Fibroblast of upper back skin (primary cell): Measurements from ENCODE around the gene ALDH4A1.
A peak's percentile ranks its signal among the peaks of the same experiment; 100 is the strongest.

Experiments used
- DNase-seq: peaks from one replicate; pipeline ENCODE4 v3.0.0-alpha.2; 2013

Gene ALDH4A1

DNA sequence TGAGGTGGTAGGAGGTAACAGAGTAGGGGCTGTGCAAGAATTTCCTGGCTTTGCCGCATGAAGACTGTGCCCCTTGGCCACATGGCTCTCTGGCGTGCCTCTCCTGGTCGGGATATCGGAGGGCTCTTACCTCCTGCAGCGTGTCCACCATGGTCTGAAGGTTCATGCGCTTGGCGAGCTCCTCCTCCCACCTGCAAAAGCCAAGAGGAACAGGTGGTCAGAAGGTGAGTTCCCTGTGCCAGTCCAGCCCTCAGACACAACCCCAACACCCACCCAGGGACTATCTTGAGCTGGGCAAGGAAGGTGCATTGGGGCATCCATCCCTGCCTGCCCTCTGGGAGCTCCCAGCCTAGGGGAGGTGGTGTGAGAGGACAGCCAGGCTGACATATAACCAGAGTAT lies 18.6 kb upstream of the ALDH4A1 start:
- no peak for DNase-seq

DNA sequence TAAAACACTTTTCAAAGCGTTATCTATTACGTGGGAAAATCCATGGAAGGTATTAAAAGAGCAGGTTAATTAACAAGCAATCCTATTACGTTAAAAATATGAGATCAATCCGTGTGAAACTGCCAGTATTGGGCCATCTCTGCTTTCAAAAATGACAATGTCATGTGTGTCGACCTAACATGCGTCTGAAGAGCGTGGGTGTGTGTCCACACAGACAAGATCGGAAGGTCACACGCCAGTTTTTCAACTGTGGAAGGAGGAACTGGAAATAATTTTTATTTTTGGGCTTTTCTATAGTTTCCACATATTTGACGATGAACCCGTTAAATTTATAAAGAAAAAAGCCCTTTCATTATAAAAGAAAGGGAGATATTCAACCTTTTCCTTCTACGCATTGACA lies 17.6 kb upstream of the ALDH4A1 start:
- DNase-seq = no peak

DNA sequence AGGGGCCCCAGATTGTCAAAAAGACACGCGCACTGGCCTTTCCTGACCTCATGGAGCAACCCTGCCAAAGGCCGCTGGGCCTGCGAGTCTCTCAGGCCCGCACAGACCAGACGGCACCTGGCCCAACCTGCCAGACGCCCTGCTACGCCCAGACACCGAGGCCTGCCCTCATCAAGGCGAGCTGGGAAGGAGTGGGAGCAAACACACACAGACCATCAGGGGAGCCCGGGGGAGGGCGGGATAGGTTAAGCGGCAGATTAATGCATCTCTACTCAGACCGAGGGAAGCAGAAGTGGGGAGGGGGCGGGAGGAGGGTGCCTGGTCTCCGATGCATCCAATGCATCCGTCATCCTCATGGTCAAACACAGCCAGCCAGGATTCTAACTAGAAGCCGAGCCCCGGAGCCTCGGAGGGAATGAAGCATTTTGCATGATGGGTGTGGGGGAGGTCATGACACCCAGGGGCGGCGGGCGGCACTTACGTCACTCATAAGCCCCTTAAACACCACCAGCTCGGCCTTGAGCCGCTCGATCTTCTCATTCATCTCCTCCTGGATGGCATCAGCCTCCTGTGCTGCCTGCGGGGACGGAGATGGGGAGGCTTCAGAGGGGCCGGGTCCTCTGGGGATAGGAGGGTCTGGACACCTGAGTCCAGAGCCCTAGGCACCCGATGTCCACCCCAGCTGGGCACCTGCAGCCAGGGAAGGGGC lies 17.0 kb upstream of the ALDH4A1 start:
- no peak for DNase-seq

DNA sequence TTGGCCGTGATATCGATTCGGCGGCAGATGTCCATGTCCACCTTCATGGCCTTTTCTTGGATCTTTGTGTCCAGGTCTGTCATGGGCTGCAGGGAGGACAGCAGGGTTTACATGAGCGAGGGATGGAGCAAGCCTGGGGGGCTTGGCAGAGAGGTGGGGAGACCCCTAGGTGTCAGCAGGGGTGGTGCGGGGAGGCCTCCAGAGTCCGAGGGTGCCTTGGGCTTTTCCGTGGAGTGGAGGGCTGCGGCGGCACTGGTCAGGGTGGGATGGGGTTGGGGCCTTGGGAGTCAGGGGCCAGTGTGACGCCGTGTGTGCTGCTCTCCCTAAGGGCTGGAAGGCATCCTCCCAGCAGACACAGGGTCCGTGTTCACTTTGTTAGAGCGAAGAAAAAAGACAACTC lies 16.1 kb upstream of the ALDH4A1 start:
- DNase-seq = no peak

DNA sequence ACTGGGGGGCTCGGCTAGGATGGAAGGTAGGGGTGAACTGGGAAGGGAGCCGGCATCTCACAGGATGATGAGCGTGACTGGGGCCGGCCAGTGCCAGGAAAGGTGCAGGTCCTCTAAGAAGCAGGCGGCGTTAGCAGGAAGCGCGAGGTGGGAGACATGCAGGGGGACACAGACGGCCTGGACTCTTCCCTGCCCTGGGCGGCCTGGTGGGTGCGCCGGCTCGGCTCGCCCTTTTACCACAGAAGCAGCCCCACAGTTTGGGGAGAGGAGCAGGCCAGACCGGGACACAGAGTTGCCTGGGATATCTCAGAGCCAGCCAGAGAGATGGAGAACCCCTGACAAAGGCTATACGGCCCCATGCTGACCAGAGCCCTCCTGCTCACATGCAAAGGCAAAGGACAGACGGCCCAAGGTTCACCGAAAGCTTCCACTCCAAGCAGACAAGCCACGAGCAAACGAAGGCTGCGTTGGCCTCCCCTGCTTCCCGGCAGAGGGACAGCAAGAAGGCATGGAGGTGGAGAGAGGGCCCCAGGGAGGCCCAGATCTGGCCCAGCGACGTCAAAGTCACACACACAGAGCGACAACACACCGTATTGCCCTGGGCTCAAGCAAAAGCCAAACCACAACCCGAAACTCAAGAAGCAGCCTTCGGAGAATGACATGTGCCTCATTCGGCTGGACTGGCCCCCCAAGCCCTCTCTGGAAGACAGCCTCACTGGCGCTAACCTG lies 14.9 kb upstream of the ALDH4A1 start:
- no peak for DNase-seq

DNA sequence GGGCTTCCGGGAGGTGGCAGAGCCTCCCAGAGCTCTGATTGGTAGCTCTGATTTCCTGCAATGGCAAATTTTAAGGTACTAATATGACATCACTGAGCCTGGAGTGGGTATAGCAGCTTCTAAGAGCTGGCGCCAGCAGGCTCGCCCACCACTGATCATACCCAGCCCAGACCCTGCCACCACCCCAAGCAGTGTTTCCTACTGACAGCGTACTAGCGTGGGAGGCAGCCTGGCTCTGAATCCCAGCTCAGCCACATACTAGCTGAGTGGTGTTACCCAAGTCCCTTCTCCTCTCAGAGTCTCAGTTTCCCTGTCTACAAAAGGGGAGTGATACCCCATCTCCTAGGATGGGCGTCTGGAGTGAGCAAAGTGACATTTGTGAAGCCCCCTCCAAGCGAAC lies 13.0 kb upstream of the ALDH4A1 start:
- DNase-seq = no peak

DNA sequence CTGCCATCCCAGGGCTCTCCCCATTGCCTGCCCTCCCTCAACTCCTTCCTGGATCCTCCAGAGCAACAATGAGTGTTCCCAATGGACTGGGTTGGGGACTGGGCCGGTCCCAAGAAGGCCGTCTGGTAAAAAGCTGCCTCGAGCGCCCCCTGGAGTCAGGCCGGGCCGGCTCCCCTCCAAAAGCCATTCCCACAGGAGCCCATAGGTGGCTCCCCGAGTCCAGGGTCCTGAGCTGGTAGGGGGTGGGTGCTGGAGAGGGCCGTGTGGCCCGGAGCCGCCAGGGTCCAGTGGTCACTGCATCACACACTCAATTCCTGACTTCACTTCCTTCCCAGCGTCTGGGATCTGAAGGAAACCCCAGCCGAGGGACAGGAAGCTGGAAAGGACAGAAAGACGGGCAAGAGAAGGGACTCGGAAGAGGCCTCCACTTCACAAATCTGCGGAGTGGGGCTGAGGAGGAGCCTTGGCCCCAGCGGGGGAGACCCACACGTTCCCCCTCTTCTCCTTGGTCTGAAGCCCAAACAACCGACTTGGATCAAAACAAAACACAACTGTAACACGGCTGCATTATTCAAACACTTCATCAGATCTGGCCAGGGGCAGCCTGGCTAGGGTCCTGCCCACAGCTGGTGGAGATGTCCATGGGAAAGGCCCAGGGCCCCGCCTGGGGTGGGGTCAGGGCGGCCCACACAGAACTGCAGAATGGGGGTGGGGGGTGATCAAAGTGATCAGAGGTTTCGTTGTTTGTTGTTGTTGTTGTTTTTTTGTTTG lies 10.9 kb upstream of the ALDH4A1 start:
- DNase-seq = peak; percentile 77

DNA sequence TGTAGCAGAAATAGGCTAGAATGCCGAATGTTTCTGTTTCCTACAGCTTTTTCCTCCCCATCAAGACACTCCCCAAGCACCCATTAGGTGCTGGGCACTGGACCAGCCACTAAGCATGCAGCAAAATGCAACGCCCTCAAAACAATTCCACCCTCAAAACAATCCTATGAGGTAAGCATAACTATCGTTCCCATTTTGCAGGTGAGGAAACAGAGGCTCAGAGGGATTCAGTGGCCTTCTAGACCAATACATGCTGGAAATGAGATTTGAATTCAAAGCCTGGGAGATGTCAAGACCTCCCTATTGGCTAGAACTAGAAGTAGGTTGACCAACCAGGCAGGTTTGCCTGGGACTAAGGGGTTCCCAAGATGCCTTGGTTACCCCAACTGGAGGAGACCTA lies 10.2 kb upstream of the ALDH4A1 start:
- DNase-seq = no peak

DNA sequence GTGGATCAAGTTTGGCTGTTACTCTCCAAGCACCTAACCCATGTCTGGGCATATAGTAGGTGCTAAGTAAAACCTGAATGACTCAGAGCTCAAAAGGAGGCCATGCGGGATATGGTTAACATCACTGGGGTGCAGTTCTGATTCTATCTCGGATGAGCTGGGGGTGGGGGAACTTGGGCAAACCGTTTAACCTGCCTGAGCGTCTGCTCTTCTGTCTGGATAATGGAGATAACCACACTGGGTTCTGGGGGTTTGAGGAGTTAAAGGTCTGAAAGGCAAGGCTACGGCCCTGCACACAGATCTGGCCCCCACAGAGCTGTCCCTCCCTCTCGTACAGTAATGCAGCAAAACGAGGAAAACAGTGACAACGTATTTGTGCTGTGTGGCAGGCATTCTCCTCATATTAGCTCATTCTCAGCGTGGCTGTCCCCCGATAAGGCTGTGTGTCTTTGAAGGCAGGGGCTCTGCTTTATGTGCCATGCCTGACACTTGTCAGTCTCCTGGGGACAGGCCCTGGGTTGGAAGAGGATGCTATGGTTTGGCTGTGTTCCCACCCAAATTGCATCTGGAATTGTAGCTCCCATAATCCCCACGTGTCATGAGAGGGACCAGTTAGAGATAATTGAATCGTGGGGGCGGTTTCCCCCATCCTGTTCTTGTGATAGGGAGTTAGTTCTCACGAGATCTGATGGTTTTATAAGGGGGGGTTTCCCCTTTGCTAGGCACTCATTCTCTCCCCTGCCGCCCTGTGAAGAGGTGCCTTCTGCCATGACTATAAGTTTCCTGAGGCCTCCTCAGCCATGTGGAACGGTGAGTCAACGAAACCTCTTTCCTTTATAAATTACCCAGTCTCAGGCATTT lies 6.8 kb upstream of the ALDH4A1 start:
- no peak for DNase-seq

DNA sequence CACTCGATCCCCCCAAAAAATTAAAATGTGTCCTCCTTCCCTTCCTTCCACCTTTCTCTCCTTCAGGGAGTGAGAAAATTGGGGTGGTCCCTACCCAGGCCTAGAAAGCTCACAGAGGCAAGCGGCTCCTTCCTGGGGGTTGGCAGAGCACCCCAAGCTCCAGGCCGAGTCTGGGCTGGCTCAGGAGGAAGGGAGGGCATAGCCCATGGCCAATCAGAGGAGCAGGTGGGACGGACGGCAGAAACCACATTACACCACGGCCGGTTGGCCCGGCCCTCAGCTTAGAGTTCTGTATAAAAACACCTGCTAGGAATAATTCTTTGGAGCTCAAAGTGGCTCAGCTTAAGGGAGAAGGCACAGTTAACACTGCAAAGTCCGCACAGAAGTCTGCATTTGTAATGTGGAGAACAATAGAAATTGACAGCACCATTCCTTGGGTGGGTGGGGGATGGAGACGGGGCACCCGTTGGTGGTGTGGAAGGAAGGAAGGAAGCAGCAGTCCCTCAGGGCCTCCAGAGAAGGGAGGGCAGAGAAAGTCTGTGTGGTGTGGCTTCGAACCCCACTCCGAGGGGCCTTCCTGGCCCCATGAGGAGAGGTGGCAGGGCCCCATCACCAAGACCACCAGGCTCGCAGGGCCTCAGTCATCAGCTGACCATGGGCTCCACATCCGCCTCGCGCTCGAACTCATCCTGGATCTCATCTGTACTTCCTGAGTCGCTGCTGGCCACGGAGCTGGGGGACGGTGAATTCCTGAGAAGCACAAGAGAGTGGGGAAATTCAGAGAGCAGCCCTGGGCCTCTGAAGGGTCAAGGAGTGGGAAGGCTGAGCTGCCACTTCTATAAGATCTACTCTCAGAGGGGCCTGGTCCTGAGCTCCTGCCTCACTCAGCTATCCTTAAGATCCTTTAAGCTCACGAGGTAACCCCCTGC lies 5.8 kb upstream of the ALDH4A1 start:
- DNase-seq = no peak

DNA sequence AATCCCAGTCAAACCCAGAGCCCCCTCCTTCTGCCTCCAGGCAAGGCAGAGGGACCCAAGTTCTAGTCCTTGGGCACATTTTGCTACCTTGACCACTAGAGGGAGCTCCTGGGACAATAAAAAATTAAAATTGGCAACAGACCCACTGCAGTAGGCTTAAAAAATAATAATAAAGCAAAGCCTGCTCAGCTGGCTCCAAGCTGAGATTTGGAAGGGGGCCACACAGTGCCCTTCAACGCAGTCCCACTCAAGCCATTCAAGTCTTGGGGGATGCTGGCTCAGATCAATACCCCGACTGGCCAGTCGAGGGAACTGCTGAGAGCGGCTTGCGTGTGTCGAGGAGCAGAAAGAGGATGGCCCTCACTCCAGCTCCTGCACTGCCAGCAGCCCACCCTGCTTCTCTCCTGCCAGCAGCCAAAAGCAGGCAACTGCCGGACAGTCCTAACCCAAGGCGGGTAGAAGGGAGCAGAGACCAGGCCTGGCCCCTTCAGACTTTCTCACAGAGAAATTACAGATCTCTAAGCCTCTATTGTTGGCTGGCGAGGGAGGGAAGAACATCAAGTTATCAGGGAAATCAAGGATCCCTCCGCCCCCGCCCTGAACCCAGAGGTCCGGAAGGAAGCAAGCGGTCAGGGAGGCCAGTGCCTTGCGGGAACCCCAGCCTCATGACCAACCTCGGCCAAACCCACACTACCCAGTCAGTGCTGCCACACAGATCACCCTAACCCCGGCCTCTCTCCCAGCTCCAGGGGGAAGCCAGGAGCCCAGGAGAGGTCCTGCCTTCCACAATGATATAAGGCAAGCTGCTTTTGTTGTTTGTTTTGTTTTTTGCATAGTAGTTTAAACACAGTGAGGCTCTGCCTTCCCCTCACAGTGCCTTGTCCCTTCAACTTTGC lies 4.9 kb upstream of the ALDH4A1 start:
- DNase-seq = peak; percentile 67

DNA sequence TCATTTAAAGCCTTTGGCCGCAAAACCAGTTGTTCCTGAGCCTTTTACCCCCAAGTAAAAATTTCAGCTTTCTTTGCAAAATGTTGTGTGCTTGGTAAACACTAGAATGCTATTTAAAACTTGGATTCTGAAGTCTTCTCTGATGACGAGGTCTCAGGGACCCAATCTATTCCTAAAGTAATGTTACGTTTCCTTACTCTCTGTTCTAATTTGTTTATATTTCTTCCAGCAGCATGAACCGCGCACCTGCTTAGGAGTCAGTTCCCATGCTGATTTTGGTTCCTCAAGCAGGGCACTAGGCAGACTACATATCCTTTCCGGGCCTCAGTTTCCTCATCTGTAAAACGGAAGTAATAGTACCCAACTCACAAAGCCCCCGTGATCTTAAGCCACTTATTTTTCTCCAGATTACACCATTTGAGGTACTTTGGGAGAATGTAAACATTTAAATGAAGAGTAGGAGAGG lies 969 bp upstream of the ALDH4A1 start:
- DNase-seq = no peak

DNA sequence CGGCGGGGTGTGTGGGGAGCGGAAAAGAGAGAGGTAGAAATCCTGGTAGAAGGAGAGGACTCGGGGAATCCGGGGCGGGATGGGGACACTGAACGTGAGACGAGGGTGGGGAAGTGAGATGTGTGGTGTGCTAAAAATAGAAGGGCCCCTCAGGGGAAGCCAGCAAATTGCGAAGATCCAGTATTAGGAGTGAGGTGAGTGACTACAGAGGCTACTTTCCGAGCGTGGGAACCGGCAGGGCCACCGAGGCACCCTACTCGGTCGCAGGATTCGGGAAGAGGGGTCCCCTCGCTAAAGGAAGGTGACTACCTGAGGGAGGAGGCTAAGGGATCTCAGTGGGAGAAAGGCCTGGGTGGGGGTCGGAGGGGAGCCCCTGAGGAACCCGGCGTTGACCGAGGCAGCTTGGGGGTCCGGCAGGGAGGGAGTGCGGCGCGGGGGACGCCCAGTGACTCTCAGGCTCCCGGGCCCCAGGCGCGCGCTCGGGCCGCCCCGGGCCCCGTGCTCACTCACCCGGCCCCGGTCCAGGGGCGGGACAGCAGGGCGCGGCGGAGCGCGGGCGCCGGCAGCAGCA lies 318 bp downstream of the ALDH4A1 start:
- no peak for DNase-seq

DNA sequence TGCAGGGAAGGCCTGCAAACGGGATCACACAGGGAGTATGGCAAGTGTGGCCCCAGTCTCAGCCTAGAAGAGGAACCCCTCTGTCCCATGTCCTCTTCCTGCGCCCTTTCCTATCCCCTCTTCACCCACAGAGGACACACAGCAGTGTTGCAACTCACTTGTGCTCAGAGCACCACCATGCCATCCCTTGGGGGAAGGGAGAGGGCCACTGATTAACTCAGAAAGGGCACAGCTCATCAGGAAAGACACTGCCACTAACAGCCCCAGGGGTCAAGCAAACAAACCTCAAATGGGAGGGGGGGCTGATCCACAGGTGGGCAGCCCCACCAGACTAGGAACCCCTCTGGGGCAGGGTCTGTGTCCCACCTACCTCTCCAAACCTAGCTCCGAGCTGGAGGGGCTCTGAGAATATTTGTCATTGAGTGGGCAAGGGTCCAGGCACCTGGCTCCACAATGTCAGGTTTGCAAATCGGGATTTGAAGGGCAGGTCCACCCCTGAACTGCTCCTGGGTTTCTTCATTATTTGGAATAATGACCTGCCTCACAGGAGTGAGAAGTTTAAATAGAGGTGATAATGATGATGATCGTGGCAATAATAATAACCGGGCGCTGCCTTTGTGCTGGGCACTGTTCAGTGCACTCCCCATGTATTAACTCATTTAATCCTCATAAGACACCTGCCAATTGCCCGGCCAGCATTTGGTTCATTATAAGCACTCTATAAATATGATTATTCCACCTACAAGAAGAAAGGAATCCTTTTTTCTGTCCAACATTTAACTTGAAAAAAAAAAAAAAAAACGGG lies 1.0 kb downstream of the ALDH4A1 start:
- no peak for DNase-seq

DNA sequence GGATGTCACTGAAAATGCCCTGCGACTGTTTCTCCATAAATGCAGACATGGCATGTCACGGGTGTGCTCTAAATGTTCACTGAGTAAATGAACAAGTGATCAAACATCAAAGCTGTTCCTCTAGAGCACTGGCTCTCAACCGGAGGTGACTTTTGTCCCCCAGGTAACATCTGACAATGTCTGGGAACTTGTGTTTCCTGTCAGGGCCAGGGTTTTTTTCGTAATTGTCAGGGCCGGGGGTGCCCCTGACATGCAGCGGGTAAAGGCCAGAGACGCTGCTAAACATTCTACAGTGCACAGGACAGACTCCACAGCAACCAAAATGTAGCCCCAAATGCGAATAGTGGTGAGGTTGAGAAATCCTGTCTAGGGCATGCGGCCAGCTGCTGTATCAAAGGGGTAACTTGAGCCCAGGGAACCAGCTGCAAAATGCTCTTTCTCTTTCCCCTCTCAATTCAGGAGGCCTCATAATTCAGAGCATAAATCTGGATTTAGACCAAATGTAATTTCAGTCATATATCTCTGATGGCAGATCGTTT lies 2.0 kb downstream of the ALDH4A1 start:
- DNase-seq = no peak

DNA sequence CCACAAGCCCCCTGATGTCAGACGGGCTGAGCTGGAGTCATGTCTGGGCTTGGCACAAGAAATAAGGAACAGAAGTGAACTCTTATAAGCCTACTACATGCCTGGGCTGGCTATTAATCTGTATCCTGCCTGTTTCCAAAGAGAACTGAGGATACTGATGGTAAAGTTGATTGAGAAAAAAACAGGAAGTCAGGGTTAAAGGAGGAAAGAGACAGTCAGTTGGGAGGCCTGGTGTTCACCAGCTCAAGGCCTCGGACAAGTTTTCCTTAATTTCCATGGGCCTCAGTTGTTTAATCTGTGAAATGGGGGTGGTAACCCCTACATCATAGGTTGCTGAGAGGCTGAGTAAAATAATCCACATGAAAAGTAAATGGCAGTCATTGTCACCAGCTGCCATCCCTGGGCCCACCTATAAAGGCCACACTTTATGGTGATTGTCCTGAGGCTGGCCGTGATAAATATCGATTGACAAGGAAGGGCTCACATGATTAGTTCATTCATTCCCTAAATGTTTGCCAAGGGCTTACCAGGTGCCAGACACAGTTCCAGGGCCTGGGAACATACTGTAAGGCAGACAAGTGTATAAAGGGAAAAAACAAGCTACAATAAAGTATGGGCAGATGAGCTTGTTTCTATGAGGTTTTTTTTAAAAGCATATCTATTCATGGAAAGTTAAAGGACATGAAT lies 2.8 kb downstream of the ALDH4A1 start:
- no peak for DNase-seq

DNA sequence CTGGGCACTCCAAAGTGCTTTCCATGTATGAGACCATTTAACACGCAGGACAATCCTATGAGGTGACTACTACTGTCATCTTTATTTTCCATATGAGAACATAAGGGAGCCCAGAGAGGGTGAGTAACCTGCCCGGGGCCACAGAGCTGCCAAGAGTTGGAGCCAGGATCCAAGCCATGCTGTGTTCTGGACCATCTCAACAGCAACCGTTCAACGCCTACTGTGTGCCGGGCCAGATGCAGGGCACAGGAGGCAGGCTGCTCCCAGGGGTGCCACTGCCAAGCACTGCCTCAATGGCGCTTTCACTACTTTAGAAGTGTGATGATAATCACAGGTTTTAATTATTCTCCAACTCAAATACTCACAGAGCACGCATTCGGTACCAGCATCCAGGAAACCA lies 3.8 kb downstream of the ALDH4A1 start:
- no peak for DNase-seq

DNA sequence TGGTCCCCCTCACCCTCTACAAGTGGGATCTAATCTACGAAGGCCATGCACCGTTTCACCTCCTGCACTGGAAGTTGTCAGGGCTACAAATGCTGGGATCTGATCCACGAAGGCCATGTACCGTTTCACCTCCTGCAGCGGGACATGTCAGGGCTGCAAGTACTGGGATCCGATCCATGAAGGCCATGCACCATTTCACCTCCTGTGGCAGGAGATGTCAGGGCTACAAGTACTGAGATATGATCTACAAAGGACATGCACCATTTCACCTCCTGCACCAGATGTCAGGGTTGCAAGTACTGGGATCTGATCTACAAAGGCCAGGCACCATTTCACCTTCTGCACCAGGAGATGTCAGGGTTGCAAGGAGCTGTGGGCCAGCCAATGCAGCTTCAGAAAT lies 7.0 kb downstream of the ALDH4A1 start:
- no peak for DNase-seq
